Measurements from ENCODE around the gene KLHDC8A.
"Not testable (repeated sequence)": the region's sequence is repeated elsewhere in the genome, so short reads cannot be mapped to it uniquely, and the experiment has no call there.

KLHDC8A gene

GRCh38 chr1:205356440-205357139, at the start of gene KLHDC8A:
Gene KLHDC8A, minus strand, starts transcription at chr1:205356922. Its CDS starts 13,318 bp downstream, at chr1:205343604.
- DNase-seq, result no peak

- not testable (repeated sequence) for DNase-seq
These were observed 49.5 kb upstream of the KLHDC8A start for GRCh38 chr1:205406252-205406651.

- DNase-seq, result not testable (repeated sequence)
These were observed 47.8 kb upstream of the KLHDC8A start for GRCh38 chr1:205404484-205404883.

- DNase-seq, result no peak
These were observed 41.9 kb upstream of the KLHDC8A start for GRCh38 chr1:205398586-205398985.

- no peak for DNase-seq
These were observed 40.4 kb upstream of the KLHDC8A start for GRCh38 chr1:205396967-205397616.

GRCh38 chr1:205395616-205396015, 38.9 kb upstream of the KLHDC8A start:
- no peak for DNase-seq

- DNase-seq, result no peak
These were observed 35.9 kb upstream of the KLHDC8A start for GRCh38 chr1:205392650-205393049.

GRCh38 chr1:205391386-205391785, 34.7 kb upstream of the KLHDC8A start:
- DNase-seq, result no peak

- DNase-seq, result no peak
These were observed 31.1 kb upstream of the KLHDC8A start for GRCh38 chr1:205387845-205388244.

- DNase-seq, result not testable (repeated sequence)
These were observed 26.3 kb upstream of the KLHDC8A start for GRCh38 chr1:205382990-205383389.

- no peak for DNase-seq
These were observed 25.8 kb upstream of the KLHDC8A start for GRCh38 chr1:205382561-205382960.

- DNase-seq, result no peak
These were observed 24.6 kb upstream of the KLHDC8A start for GRCh38 chr1:205381305-205381704.

- no peak for DNase-seq
These were observed 24.2 kb upstream of the KLHDC8A start for GRCh38 chr1:205380882-205381281.

- DNase-seq, result no peak
These were observed 22.3 kb upstream of the KLHDC8A start for GRCh38 chr1:205379056-205379455.

GRCh38 chr1:205377355-205377754, 20.6 kb upstream of the KLHDC8A start:
- DNase-seq, result no peak

GRCh38 chr1:205376739-205377138, 20.0 kb upstream of the KLHDC8A start:
- no peak for DNase-seq

GRCh38 chr1:205375835-205376545, 19.3 kb upstream of the KLHDC8A start:
- no peak for DNase-seq

GRCh38 chr1:205374210-205375078, 17.7 kb upstream of the KLHDC8A start:
- DNase-seq, result peak; percentile 31

GRCh38 chr1:205373798-205374175, 17.1 kb upstream of the KLHDC8A start:
- no peak for DNase-seq

- DNase-seq, result no peak
These were observed 16.5 kb upstream of the KLHDC8A start for GRCh38 chr1:205373022-205373797.

- DNase-seq, result no peak
These were observed 15.3 kb upstream of the KLHDC8A start for GRCh38 chr1:205371871-205372660.

All from 8988T (cell line).